GM21528 (cell line): ENCODE measurements around the gene RIPK4.

Experiments
- ATAC-seq: cut with Tn5 transposase; IDR thresholded peaks from one replicate; pipeline ENCODE4 v1.9.1; 2021; ENCODE audit warnings: mild to moderate bottlenecking, moderate library complexity; ENCODE audit not compliant: unreplicated experiment, low FRiP score

Gene RIPK4

GRCh38 chr21:41770901-41771624 lies 4.2 kb upstream of the RIPK4 start:
- ATAC-seq: no peak

- no peak for ATAC-seq
Measured at GRCh38 chr21:41769933-41770332, 3.1 kb upstream of the RIPK4 start.

GRCh38 chr21:41769521-41769920 lies 2.7 kb upstream of the RIPK4 start:
- no peak for ATAC-seq

GRCh38 chr21:41769111-41769510 lies 2.3 kb upstream of the RIPK4 start:
- no peak for ATAC-seq

GRCh38 chr21:41768437-41769042 lies 1.7 kb upstream of the RIPK4 start:
- no peak for ATAC-seq

GRCh38 chr21:41767606-41768436 lies 969 bp upstream of the RIPK4 start:
- ATAC-seq: no peak

GRCh38 chr21:41765973-41766882 lies 624 bp downstream of the RIPK4 start:
- ATAC-seq: no peak

- no peak for ATAC-seq
Measured at GRCh38 chr21:41765420-41765821, 1.4 kb downstream of the RIPK4 start.

GRCh38 chr21:41764558-41765419 lies 2.1 kb downstream of the RIPK4 start:
- ATAC-seq: no peak

GRCh38 chr21:41763996-41764395 lies 2.9 kb downstream of the RIPK4 start:
- ATAC-seq: no peak

GRCh38 chr21:41763398-41763931 lies 3.4 kb downstream of the RIPK4 start:
- no peak for ATAC-seq

GRCh38 chr21:41762753-41763152 lies 4.1 kb downstream of the RIPK4 start:
- no peak for ATAC-seq

GRCh38 chr21:41761934-41762635 lies 4.8 kb downstream of the RIPK4 start:
- no peak for ATAC-seq

- no peak for ATAC-seq
Measured at GRCh38 chr21:41761211-41761933, 5.5 kb downstream of the RIPK4 start.

GRCh38 chr21:41760411-41760810 lies 6.4 kb downstream of the RIPK4 start:
- ATAC-seq: no peak

GRCh38 chr21:41759926-41760325 lies 6.9 kb downstream of the RIPK4 start:
- no peak for ATAC-seq

- ATAC-seq: no peak
Measured at GRCh38 chr21:41759214-41759840, 7.5 kb downstream of the RIPK4 start.

- no peak for ATAC-seq
Measured at GRCh38 chr21:41758550-41758949, 8.3 kb downstream of the RIPK4 start.
